SIG-M5 treated with dmso at 0.1 percent for 504 hours (cell line): Measurements from ENCODE around the gene AK4.
A peak's percentile ranks its signal among the peaks of the same experiment; 100 is the strongest.
"Not testable (repeated sequence)": the region's sequence is repeated elsewhere in the genome, so short reads cannot be mapped to it uniquely, and the experiment has no call there.

Source experiments
- DNase-seq: peaks from one replicate; lab custom pipeline; 2025; ENCODE audit not compliant: unreplicated experiment; lab: John Stamatoyannopoulos, UW

AK4 gene

GRCh38 chr1:65148178-65148547, at the start of gene AK4:
AK4 (plus strand) TSS chr1:65148203; CDS start chr1:65148408, 205 bp downstream.
- not testable (repeated sequence) for DNase-seq

DNA sequence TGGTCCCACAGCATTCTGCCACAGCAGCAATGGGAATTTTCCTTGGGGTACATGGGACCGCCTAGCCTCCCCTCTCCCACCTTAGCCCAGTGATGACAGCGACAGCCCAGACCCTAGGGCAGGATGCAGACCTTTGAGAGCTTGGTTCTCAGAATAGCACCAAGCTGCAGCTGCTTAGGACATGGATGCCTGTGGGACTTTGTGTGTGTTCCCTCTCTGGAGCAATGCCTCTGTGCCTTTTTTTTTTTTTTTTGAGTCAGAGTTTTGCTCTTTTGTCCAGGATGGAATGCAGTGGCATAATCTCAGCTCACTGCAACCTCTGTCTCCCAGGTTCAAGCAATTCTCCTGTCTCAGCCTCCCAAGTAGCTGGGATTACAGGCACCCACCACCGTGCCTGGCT, 44.2 kb upstream of the AK4 start:
- DNase-seq = no peak

DNA sequence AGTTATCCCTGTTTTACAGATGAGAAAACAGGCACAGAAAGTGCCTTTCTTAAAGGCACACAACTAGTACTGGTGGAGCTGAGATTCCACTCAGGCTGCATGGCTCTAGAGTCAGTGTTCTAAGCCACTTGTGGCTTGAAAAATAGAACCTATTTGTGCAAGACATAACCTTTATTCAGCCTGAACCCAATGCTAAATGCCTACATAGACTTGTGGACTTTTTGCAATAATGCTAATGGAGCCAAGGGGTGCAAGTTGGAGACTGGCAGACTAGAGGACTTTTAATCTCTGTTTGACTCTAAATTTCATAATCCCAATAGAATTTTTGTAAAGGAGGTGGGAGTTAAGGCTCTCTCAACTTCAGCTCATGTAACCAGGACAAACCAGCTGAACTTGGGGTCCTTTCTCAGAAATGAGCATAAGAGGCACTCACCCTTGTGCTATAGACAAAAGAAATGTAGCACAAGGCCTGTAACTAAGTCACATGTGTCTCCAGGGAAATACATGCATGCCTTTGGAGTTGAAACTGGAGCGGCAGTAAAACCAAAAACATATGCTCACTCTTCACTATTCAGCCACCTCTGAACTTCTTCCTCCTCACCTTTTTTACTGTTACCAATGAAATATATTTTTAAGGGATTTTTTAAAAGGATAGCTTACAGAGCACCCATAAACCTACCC, 43.0 kb upstream of the AK4 start:
- DNase-seq = no peak

GRCh38 chr1:65105596-65105995, 42.4 kb upstream of the AK4 start:
- DNase-seq = no peak

- no peak for DNase-seq
These were observed 39.9 kb upstream of the AK4 start for GRCh38 chr1:65108025-65108642.

DNA sequence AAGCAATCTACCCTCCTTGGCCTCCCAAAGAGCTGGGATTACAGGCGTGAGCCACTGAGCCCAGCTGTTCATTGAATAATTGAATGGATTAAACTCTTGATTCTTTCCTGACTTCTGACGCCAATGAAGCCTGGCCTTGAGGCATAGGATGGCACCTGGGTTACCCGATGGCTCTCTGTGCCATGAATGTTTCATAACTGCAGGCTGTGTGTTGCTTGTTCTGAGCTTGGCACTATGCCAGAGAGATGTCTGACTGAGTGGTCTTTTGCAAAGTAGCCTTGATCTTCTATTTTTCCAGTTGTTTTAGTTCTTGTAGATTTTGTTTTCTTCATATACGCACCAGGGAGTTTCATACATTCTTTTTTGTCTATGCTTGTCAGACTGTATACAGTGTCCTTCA, 38.5 kb upstream of the AK4 start:
- DNase-seq = no peak

DNA sequence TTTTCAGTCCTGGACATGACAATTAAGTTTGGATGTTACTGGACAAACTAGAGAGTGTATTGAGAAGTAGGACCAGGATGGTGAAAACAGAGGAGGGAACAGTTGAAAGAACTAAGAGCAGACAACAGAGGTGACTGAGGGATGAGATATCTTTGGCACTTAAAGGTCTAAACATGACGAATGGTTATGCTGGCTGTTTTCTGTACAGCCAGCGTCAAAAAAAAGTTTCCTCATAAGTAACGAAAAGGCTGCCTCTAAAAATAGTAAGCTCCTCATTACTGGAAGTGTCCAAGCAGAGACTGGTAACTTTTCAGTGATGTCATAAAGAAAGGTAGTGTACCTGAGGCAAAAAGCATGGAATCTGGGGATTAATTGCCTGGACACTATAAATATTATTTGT, 35.2 kb upstream of the AK4 start:
- DNase-seq = no peak

- no peak for DNase-seq
These were observed 34.7 kb upstream of the AK4 start for GRCh38 chr1:65113298-65113697.

DNA sequence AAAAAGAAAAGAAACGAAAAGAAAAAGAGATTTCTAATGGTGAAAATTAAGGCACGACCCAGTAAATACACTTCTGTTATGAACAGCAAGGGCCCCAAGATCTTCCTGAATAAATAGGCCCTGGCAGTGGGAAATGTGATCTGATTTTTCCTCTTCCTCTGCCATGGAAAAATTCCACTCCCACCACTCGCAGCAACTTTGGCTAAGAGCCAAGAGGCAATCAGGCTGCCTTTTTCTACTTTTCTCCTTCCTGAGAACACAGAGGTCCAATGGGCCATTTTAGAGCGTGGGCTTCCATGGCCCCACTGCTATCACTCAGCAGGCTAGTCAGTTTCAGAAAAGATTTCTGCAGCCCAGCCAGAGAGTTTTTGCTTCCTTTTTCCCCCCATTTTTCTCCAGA, 33.7 kb upstream of the AK4 start:
- no peak for DNase-seq

DNA sequence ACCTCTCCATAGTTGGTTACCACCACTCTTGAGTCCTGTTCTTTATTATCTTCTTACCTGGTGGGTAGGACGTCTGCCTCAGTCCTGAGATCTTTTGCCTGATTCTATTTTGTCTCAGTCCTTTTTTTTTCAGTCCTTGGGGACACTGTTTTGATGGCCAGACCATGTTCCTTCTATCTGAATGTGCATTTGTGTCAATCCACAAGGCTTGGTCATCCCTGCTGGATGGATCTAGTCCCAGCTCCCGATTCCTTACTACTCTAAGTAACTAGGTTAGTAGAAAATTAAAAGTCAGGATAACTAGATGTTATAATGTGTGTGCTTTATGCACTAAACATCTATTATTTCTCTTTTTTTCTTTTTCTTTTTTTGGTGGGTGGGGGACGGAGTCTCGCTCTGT, 28.1 kb upstream of the AK4 start:
- DNase-seq = no peak

DNA sequence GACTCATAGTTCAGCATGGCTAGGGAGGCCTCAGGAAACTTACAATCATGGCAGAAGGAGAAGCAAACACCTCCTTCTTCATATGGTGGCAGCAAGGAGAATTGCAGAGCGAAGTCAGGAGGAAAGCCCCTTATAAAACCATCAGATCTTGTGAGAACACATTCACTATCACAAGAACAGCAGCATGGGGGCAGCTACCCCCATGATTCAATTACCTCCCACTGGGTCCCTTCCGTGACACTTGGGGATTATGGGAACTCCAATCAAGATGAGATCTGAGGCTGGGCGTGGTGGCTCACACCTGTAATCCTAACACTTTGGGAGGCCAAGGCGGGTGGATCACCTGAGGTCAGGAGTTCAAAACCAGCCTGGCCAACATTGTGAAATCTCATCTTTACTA, 18.9 kb upstream of the AK4 start:
- DNase-seq = not testable (repeated sequence)

GRCh38 chr1:65138524-65138923, 9.5 kb upstream of the AK4 start:
- DNase-seq = no peak

DNA sequence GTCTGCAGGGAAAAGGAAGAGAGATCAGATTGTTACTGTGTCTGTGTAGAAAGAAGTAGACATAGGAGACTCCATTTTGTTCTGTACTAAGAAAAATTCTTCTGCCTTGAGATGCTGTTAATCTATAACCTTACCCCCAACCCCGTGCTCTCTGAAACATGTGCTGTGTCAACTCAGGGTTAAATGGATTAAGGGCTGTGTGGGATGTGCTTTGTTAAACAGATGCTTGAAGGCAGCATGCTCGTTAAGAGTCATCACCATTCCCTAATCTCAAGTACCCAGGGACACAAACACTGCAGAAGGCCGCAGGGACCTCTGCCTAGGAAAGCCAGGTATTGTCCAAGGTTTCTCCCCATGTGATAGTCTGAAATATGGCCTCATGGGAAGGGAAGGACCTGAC, 8.2 kb upstream of the AK4 start:
- DNase-seq = not testable (repeated sequence)

GRCh38 chr1:65141394-65141793, 6.6 kb upstream of the AK4 start:
- no peak for DNase-seq

DNA sequence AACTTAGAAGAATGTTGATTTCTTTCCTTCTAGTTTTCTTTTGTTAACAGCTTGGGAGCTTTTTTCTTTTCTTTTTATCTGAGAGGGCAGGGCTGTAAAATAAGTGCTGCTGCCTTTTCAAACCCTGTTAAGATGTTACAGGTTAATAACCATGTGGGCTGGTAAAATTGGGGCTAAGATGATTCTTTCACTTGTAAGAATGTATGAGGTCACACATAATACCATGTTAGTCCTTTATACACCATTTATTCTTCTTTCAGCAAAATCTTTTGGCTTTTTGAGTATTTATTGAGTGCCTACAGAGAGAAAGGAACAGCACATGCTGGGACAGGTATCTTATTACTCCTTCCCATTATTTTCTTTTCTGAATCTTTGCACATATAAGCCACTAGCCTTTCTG, 6.1 kb upstream of the AK4 start:
- no peak for DNase-seq

- not testable (repeated sequence) for DNase-seq
These were observed 4.8 kb upstream of the AK4 start for GRCh38 chr1:65143112-65143658.

GRCh38 chr1:65146908-65147423, 1.0 kb upstream of the AK4 start:
- peak; percentile 3 for DNase-seq

DNA sequence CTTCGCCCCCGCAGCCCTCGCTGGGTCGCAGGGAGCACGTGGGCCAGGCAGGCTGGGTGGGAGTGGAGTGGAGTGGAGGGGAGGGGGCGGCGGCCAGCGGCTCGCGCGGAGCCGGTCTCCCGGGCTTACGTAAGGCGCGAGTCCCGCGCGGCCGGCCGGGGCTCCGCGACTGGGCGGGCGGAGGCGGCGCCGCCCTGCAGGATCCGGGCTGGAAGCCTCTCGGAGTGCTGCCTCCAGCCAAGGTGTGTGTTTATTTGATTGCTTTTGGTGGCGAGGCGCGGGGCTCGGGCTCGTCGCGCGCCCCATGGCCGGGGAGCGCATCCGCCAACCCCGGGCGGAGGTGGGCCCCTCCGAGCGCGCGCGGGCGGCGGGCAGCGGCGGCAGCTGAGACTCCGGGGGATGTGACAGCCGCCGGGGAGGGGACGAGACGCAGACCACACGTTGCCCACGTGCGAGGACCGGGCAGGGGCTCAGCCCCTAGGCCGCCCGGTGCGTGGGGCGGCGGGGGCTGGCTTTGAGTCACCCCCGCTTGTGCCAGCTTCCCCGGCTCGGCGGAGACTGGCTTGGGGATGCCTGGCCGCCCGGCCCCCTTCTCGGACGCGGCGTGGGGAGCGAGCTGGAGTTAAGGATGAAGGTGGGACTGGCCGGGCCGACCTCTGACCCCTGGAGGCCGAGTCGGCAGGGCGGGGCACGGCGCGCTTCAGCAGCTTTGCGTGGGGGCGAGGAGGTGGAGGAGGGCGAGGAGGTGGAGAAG, 402 bp upstream of the AK4 start:
- DNase-seq = peak; percentile 4

GRCh38 chr1:65148548-65149350, 746 bp downstream of the AK4 start:
- DNase-seq = peak; percentile 30

DNA sequence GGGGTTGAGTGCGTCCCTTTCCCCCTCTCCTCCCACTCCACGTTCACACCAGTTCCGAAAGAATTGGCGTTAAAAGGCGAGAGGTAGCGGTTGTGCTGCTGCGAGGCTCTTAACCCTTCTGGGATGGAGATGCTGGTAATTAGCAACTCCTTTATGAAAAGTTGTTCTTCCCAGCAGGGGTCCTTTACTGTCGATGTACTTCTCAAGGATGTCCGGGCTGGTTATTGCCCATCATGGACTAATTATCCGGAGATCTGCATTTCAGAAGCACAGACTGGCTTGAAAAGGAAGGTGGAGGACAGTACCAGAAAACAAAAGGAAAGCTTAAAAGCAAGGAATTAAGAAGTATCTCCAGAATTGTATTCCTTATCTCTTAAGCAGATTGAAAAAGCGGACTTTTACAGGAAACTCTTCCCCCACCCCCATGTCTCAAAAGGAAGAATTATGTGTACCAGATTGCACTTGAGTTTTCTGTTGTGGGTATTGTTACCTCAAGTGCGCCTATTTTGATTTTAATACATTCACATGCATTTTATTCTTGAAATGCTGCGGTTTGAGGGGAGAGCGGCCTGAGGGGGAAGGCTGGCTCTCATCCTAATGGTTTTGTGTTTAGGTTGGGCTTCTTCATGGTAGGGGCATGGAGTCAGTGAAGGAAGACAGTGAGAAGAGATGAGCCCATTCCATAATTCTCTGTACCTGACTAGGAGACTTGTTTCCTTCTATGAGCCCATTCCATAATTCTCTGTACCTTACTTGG, 1.5 kb downstream of the AK4 start:
- DNase-seq = no peak
